Stimulated activated CD4-positive, alpha-beta T cell treated with anti-CD3 and anti-CD28 coated beads, Interleukin-4, amount 100 ng/mL, for 48 hours (primary cell): ENCODE measurements around the gene POLRMT.
"Not testable (repeated sequence)": the region's sequence is repeated elsewhere in the genome, so short reads cannot be mapped to it uniquely, and the experiment has no call there.

ENCODE experiments used
- DNase-seq, 2 donors: peaks; one replicate each; pipeline ENCODE4 v3.0.0-alpha.2; 2020; ENCODE audit warnings: low read depth in 2 of 2

The POLRMT gene

DNA sequence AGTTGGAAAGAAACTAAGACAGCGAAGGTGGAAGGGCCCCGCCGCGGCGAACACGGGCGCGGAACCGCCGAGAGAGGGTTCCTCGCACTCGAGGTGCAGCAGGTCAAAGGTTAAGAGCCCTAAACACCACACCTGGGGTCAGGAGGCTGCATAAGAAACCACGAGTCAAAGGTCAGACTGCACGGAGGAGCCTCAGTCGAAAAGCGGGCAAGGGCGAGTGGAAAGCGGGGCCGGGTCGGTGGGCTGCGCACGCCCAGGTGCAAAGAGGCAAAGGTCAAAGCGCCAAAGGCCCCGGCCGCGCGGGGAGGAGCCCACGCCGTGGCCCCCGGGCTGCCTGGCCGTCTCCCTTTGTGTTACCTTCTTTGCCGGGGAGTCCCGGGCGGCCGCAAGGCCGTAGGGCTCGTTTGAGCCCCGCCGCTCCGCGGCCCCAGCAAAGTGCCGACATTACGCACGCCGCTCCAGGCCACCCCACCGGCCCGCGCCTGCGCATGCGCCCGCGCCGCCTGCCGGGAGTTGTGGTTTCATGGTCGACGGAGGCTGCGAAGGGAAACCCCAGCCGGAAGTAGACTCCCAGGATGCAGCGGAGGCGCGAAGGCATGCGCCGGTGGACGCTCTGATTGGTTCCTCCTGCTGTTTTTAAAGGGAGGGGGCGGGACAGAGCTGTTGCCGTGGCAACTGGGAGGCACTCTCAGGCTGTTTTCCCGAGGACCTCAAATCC is at the start of gene POLRMT:
POLRMT (minus strand) TSS at position 470 of the 718 bp plus-strand sequence; CDS start at position 445, 25 bp downstream.
- DNase-seq, result peak; percentile 90 to 95

GRCh38 chr19:682678-683320 is 49.5 kb upstream of the POLRMT start:
- no peak for DNase-seq

GRCh38 chr19:681029-682019 is 48.0 kb upstream of the POLRMT start:
- DNase-seq, result peak in 1 of 2 donors; percentile 97

- DNase-seq, result peak; percentile 100
Observed at GRCh38 chr19:680287-681028, 47.1 kb upstream of the POLRMT start.

GRCh38 chr19:679418-680286 is 46.3 kb upstream of the POLRMT start:
- DNase-seq, result peak in 1 of 2 donors; percentile 40

DNA sequence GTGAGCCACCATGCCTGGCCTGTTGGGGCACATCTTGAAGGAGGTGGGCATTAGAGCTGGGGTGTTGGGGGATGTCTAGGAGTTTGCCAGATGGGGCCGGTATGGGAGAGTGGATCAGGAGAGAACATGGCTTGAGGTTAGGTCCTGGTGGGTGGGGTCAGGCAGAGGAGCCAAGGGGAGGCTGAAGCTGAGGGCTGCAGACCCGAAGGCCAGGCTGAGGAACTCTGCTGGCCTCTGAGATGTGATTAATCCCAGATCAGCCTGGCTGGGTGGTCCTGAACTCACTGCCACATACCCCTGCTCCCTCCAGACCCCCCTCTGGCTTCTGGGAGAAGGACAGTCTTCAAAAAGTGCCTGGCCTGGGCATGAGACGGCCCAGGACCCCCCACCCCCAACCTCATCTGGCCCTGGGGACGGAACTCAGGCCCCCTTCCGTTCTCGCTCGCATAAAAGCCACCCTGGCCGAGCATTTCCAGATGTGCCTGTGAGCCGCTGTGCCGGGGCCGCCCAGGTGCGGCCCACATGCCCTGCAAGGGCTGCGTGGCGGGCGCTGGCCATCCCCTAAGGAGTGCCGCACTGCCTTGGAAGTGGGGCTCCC is 45.6 kb upstream of the POLRMT start:
- no peak for DNase-seq

DNA sequence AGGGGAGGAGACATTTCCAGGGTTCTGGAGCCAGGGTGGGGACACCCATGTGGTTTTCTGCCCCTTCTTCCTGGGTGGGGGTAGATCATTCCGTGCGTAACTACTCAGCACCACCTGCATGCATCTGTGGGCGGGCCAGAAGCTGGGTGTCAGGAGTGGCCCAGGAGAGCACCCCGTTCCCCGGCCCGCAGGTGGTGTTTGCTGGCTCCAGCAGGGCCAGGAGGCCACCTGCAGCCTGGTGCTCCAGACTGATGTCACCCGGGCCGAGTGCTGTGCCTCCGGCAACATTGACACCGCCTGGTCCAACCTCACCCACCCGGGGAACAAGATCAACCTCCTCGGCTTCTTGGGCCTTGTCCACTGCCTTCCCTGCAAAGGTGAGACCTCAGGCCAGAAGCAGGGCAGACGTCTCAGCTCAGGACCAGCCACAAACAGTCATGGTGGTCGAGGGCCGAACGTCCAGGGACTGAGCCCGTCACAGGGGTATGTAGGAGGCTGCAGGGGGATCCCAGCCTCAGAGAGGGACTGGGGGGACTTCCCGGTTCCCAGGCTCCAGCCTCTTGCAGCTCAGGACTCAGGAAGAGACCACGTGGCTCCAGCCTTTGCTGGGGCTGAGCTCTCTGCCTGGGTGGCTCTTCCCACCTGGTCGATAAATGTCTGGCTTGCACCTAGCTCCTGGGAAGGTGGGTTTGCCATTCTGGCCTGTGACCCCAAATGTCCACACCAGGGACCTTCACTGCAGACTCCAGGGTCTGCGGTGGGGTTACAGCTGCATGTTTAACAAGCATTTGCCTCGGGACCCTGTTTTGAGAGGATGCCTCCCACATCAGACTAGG is 44.5 kb upstream of the POLRMT start:
- DNase-seq, result no peak

DNA sequence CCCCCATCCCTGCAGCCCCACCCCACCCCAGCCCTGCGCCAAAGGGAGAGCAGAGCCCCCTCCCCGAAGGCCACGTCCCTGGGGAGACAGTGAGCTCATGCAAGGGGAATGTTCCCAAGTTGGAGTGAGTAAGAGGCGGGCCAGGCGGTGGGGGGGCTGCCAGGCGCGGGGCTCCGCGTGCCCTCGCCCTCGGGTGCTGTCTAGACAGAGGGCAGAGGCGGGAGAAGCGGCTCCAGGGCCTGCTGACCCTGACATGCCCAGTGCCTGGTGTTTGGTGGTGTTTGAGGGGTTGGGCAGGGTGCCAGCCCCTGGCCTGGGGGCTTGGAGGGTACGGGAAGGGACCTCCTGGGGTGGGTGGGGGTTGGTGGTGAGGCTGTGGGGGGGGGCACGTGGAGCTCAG is 43.9 kb upstream of the POLRMT start:
- DNase-seq, result no peak

- DNase-seq, result no peak
Observed at GRCh38 chr19:676339-677105, 43.2 kb upstream of the POLRMT start, which contains the start of gene FSTL3. TSS of gene FSTL3 (plus strand) at chr19:676392. CDS start at chr19:676424, 32 bp downstream.

GRCh38 chr19:676007-676338 is 42.6 kb upstream of the POLRMT start:
- DNase-seq, result no peak

- no peak for DNase-seq
Observed at GRCh38 chr19:674282-675151, 41.2 kb upstream of the POLRMT start.

GRCh38 chr19:670609-671075 is 37.3 kb upstream of the POLRMT start:
- DNase-seq, result no peak

DNA sequence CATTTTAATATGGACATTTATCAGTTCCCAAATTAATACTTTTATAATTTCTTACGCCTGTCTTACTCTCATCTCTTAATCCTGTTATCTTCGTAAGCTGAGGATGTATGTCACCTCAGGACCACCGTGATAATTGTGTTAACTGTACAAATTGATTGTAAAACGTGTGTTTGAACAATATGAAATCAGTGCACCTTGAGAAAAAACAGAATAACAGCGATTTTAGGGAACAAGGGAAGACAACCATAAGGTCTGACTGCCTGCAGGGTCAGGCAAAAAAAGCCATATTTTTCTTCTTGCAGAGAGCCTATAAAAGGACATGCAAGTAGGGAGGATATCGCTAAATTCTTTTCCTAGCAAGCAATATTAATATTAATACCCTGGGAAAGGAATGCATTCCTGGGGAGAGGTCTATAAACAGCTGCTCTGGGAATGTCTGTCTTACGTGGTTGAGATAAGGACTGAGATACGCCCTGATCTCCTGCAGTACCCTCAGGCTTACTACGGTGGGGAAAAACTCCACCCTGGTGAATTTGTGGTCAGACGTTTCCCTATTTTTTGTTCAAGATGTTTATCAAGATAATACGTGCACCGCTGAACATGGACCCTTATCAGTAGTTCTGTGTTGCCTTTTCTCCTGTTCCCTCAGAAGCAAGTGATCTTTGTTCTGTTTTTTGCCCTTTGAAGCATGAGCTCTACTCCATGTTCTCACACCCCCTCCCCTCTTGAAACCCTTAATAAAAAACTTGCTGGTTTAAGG is 35.5 kb upstream of the POLRMT start:
- not testable (repeated sequence) for DNase-seq

- DNase-seq, result not testable (repeated sequence)
Observed at GRCh38 chr19:666985-667573, 33.7 kb upstream of the POLRMT start.

GRCh38 chr19:664913-665443 is 31.6 kb upstream of the POLRMT start:
- peak; percentile 77 to 79 for DNase-seq

DNA sequence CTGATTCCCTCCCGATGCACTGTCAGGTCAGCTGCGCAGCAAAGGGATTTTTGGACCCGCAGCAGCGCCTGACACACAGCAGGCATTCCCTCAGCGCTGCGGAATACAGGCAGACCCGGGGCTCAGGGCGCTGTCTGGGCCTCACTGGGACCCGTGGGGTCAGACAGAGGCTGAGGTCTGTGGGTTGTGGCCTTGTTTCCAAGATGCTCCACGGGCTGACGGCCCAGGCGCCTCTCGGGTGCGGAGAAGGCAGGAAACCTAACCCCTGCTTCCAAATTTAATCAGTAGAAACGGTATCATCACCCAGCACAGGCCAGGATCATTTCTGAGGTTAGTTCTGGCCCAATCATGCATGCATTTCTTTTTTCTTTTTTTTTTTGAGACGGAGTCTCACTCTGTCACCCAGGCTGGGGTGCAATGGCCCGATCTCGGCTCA is 30.4 kb upstream of the POLRMT start:
- DNase-seq, result no peak
